ENCODE measurements around the gene RIMS1.

DNA sequence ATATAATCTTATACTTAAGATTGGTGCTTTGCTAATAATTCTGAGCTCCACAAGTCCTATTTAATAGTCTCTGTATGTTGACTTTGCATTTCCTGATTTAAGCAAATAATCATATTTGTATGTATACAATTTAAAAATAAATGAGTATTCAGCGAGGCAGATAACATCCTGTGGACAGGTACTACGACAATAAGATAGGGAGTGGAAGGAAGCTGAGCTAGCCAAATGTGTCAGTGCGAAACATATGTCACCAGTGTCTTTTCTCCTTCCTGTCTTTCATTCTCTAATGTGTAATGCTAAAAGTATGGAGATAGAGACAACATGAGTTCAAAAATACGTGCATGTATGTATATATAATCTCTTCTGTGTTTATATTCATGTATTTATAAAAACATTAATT, 375.9 kb downstream of the RIMS1 start:
- TF ChIP-seq POLR2A (IDR thresholded peaks at IDR 0.05; ENCODE audit: low read depth, low read length) (no peak), TAF1 (IDR thresholded peaks at IDR 0.05; ENCODE audit: borderline replicate concordance, low read depth, low read length) (no peak)
